HepG2 (cell line): ENCODE results near the gene TAT. TPM values are rescaled to one million over a fixed set of nuclear protein-coding genes. Genes with fewer than 3 reads are reported as not detected.

Experiments used
- CEBPG ChIP-seq: IDR thresholded peaks from 2 replicates; pipeline ENCODE4 v1.6.1; 2016
- CTCF ChIP-seq: sonication (generic); formaldehyde crosslinking; IDR thresholded peaks from 2 replicates; pipeline ENCODE4 v1.5.0; 2020; ENCODE audit warnings: mild to moderate bottlenecking, missing genetic modification reagents, moderate library complexity
- ELF3 ChIP-seq: IDR thresholded peaks from 2 replicates; pipeline ENCODE4 v1.6.1; 2016; ENCODE audit warnings: missing genetic modification reagents, missing compliant biosample characterization
- GATAD1 ChIP-seq: IDR thresholded peaks from 2 replicates; pipeline ENCODE4 v1.6.1; 2016; ENCODE audit warnings: missing genetic modification reagents, missing compliant biosample characterization
- HDAC1 ChIP-seq: sonication (generic); formaldehyde crosslinking; IDR thresholded peaks from 2 replicates; pipeline ENCODE4 v1.5.1; 2020; ENCODE audit warnings: mild to moderate bottlenecking, missing genetic modification reagents
- KDM1A ChIP-seq: IDR thresholded peaks from 2 replicates; pipeline ENCODE4 v1.6.1; 2016; ENCODE audit warnings: missing compliant biosample characterization
- MEF2D ChIP-seq: sonication (generic); formaldehyde crosslinking; IDR thresholded peaks from 2 replicates; pipeline ENCODE4 v1.5.1; 2020; ENCODE audit warnings: mild to moderate bottlenecking, missing genetic modification reagents
- MEIS1 ChIP-seq: sonication (generic); formaldehyde crosslinking; IDR thresholded peaks from 2 replicates; pipeline ENCODE4 v1.9.0; 2021; ENCODE audit warnings: mild to moderate bottlenecking, missing genetic modification reagents, moderate library complexity, borderline replicate concordance
- MIER3 ChIP-seq: IDR thresholded peaks from 2 replicates; pipeline ENCODE4 v1.6.1; 2016; ENCODE audit warnings: missing compliant biosample characterization, borderline replicate concordance
- SCMH1 ChIP-seq: sonication (generic); formaldehyde crosslinking; IDR thresholded peaks from 2 replicates; pipeline ENCODE4 v1.9.0; 2021; ENCODE audit warnings: missing genetic modification reagents, mild to moderate bottlenecking, borderline replicate concordance
- SNAPC2 ChIP-seq: sonication (generic); formaldehyde crosslinking; IDR thresholded peaks from 2 replicates; pipeline ENCODE4 v1.8.1; 2022; ENCODE audit warnings: mild to moderate bottlenecking, missing genetic modification reagents
- TAF1 ChIP-seq: sonication (generic); formaldehyde crosslinking; IDR thresholded peaks from 2 replicates; pipeline ENCODE4 v1.4.0; 2020; ENCODE audit warnings: missing genetic modification reagents
- TSC22D2 ChIP-seq: sonication (generic); formaldehyde crosslinking; IDR thresholded peaks from 2 replicates; pipeline ENCODE4 v1.5.1; 2020; ENCODE audit warnings: missing genetic modification reagents, mild to moderate bottlenecking, borderline replicate concordance
- ZBTB14 ChIP-seq: sonication (generic); formaldehyde crosslinking; IDR thresholded peaks from 2 replicates; pipeline ENCODE4 v1.4.0; 2020; ENCODE audit warnings: missing genetic modification reagents
- ZBTB33 ChIP-seq: sonication (generic); formaldehyde crosslinking; IDR thresholded peaks from 2 replicates; pipeline ENCODE4 v1.4.0; 2020; ENCODE audit warnings: missing genetic modification reagents
- ZFP37 ChIP-seq: sonication (generic); formaldehyde crosslinking; IDR thresholded peaks from 2 replicates; pipeline ENCODE4 v1.4.0; 2020; ENCODE audit warnings: missing genetic modification reagents, borderline replicate concordance
- ZMYM4 ChIP-seq: sonication (generic); formaldehyde crosslinking; IDR thresholded peaks from 2 replicates; pipeline ENCODE4 v1.8.1; 2023; ENCODE audit warnings: mild to moderate bottlenecking, missing genetic modification reagents
- ZNF124 ChIP-seq: sonication (generic); formaldehyde crosslinking; IDR thresholded peaks from 2 replicates; pipeline ENCODE4 v1.4.0; 2020; ENCODE audit warnings: missing genetic modification reagents
- ZNF296 ChIP-seq: sonication (generic); formaldehyde crosslinking; conservative IDR thresholded peaks from 2 replicates; pipeline ENCODE4 v1.5.0; 2020; ENCODE audit warnings: mild to moderate bottlenecking, missing genetic modification reagents
- ZNF567 ChIP-seq: sonication (generic); formaldehyde crosslinking; IDR thresholded peaks from 2 replicates; pipeline ENCODE4 v1.8.1; 2023; ENCODE audit warnings: mild to moderate bottlenecking, missing genetic modification reagents, borderline replicate concordance
- ZNF598 ChIP-seq: sonication (generic); formaldehyde crosslinking; IDR thresholded peaks from 2 replicates; pipeline ENCODE4 v1.5.1; 2020; ENCODE audit warnings: mild to moderate bottlenecking, missing genetic modification reagents, borderline replicate concordance
- ZNF713 ChIP-seq: sonication (generic); formaldehyde crosslinking; IDR thresholded peaks from 2 replicates; pipeline ENCODE4 v1.4.0; 2020; ENCODE audit warnings: mild to moderate bottlenecking, missing genetic modification reagents
- ZNF766 ChIP-seq: sonication (generic); formaldehyde crosslinking; IDR thresholded peaks from 2 replicates; pipeline ENCODE4 v1.5.0; 2020; ENCODE audit warnings: missing genetic modification reagents, borderline replicate concordance
- ZNF784 ChIP-seq: sonication (generic); formaldehyde crosslinking; IDR thresholded peaks from 2 replicates; pipeline ENCODE4 v1.5.1; 2020; ENCODE audit warnings: missing genetic modification reagents, mild to moderate bottlenecking, borderline replicate concordance
- ZSCAN29 ChIP-seq: sonication (generic); formaldehyde crosslinking; conservative IDR thresholded peaks from 2 replicates; pipeline ENCODE4 v1.4.0; 2020; ENCODE audit warnings: mild to moderate bottlenecking, missing genetic modification reagents
- polyA plus RNA-seq, 8 experiments: library from polyadenylated mRNA; depleted of rRNA in 3 of 8; stranded (reverse) in 7 of 8; unstranded in 1 of 8; fragments of >200 nt; fragmentation: Illumina TruSeq in 4 of 8; extraction: Trizol in 4 of 8; gene quantifications; 2 replicates each; pipeline versions ENCODE4 v1.2.1 to v1.2.3, GENCODE V29; 2011 to 2016; ENCODE audit warnings: low read depth in 4 of 8, missing spikeins in 1 of 8, mixed read lengths in 1 of 8; ENCODE audit not compliant: insufficient read depth in 1 of 8
- total RNA-seq, 5 experiments: library from RNA; depleted of rRNA; stranded (reverse); fragments of >200 nt; fragmentation: Illumina TruSeq; extraction: Trizol; gene quantifications; 2 replicates each; pipeline ENCODE4 v1.2.3, GENCODE V29; 2016; ENCODE audit warnings: low read depth in 1 of 5

TAT gene
- total and polyA plus RNA-seq, 2 of the 13 experiments (the other 11 are each of a cell fraction or from before 2014, with no cell fraction given) = 1.6 to 5.8 TPM

GRCh38 chr16:71600822-71601221, 23.9 kb upstream of the TAT start (continued):
- peak; percentile 67; the same call in 1 of the 2 replicates for TF ChIP-seq TSC22D2 (CRISPR knock-in tag)
- TF ChIP-seq ZNF567 = no peak
- TF ChIP-seq ZBTB14 (CRISPR knock-in tag) = no peak
- 0 out of 2 replicates have a peak, but pooled peaks have one; percentile 37 for TF ChIP-seq ZBTB33 (CRISPR knock-in tag)
- TF ChIP-seq CTCF = peak; percentile 83
- TF ChIP-seq ZNF766 (CRISPR knock-in tag) = no peak
- TF ChIP-seq ZSCAN29 = 0 out of 2 replicates have a peak, but pooled peaks have one; percentile 33
- TF ChIP-seq MEF2D (CRISPR knock-in tag) = 0 out of 2 replicates have a peak, but pooled peaks have one; percentile 53
- no peak; the same call in 1 of the 2 replicates for TF ChIP-seq CEBPG (CRISPR knock-in tag)
- TF ChIP-seq ZNF598 (CRISPR knock-in tag) = no peak
- TF ChIP-seq SNAPC2 = no peak
- peak; percentile 24; the same call in 1 of the 2 replicates for TF ChIP-seq TAF1
- no peak for TF ChIP-seq ZMYM4 (CRISPR knock-in tag)
- TF ChIP-seq MIER3 (CRISPR knock-in tag) = peak; percentile 32; the same call in 1 of the 2 replicates
- 0 out of 2 replicates have a peak, but pooled peaks have one; percentile 56 for TF ChIP-seq MEIS1
- no peak for TF ChIP-seq ZNF296 (CRISPR knock-in tag)
- TF ChIP-seq ZFP37 = no peak
- no peak for TF ChIP-seq ZNF784 (CRISPR knock-in tag)
- TF ChIP-seq KDM1A (CRISPR knock-in tag) = peak; percentile 17; the same call in 1 of the 2 replicates
- peak; percentile 62; the same call in 1 of the 2 replicates for TF ChIP-seq GATAD1 (CRISPR knock-in tag)
- 0 out of 2 replicates have a peak, but pooled peaks have one; percentile 27 for TF ChIP-seq ELF3
- no peak for TF ChIP-seq SCMH1 (CRISPR knock-in tag)
- no peak; the same call in 1 of the 2 replicates for TF ChIP-seq ZNF124 (CRISPR knock-in tag)
- TF ChIP-seq HDAC1 (CRISPR knock-in tag) = no peak
- TF ChIP-seq ZNF713 (CRISPR knock-in tag) = no peak
